ENCODE results near the gene PPP1R12A. TPM values are rescaled to one million over a fixed set of nuclear protein-coding genes. Genes with fewer than 3 reads are reported as not detected.

PPP1R12A gene
- total and polyA plus RNA-seq, 9 of the 15 experiments (the other 6 are each of a cell fraction or from before 2014, with no cell fraction given) = 26.4 to 119 (median 53.3) TPM

- no peak for TF ChIP-seq ATF3 (IDR thresholded peaks at IDR 0.05)
- no peak for TF ChIP-seq ATF3 (CRISPR knock-in tag; conservative IDR thresholded peaks at IDR 0.05)
- no peak for TF ChIP-seq PBX2 (CRISPR knock-in tag; IDR thresholded peaks at IDR 0.05; ENCODE audit: low read depth)
- peak; percentile 28; the same call in 1 of the 2 replicates for TF ChIP-seq PBX2 (tag; conservative IDR thresholded peaks at IDR 0.05; ENCODE audit: low read depth)
- TF ChIP-seq ZBED1 (IDR thresholded peaks at IDR 0.05) = no peak
Measured at GRCh38 chr12:79927772-79928474, 7.0 kb downstream of the PPP1R12A start (continued).

- H2AFZ ChIP-seq (ENCODE audit: low read depth, low read length) = no peak overlapping the region
- H3K9ac ChIP-seq (ENCODE audit: insufficient read depth in 1 of 2, low read depth in 2 of 2, low read length in 2 of 2) = peak overlapping the region in 1 of 2 experiments; percentile 4; a peak in 1 of 4 replicates
- ChIA-PET POLR2A (no interaction called here), CTCF (ENCODE audit: low intra/inter-chr PET ratio) (no interaction called here)
- 0 out of 3 replicates have a peak, but pooled peaks cover 5% of the 10 kb centered on the region for H3K36me3 ChIP-seq (ENCODE audit: control insufficient read depth, insufficient read depth, low read length)
- DNase-seq (ENCODE audit: extremely low read depth in 1 of 4, low spot score in 3 of 4) (no peak), FAIRE-seq (no peak), ATAC-seq (peak; percentile 22; the same call in 1 of the 3 replicates)
- in situ Hi-C loops (cut with MboI) (no loop called here), intact Hi-C loops (cut with micrococcal nuclease) (no loop called here)
- H3K27ac ChIP-seq (ENCODE audit: extremely low read depth, low read depth, low read length) = no peak overlapping the region
- peaks cover 0 to 11% of the 10 kb centered on the region in 2 experiments; a peak in 4 of 5 replicates for H3K4me1 ChIP-seq (replicated peaks in 1 of 2; ENCODE audit: control insufficient read depth in 2 of 2, insufficient read depth in 2 of 2, low read length in 2 of 2)
- no peak overlapping the region for H3K4me2 ChIP-seq (ENCODE audit: insufficient read depth, low read length)
- peaks cover 4% of the 10 kb centered on the region; the same call in 1 of the 2 replicates for H4K20me1 ChIP-seq (replicated peaks; ENCODE audit: control insufficient read depth, insufficient read depth, low read length)
- no peaks in the 10 kb centered on the region for H3K9me3 ChIP-seq (replicated peaks; ENCODE audit: control insufficient read depth, insufficient read depth, low read depth, low read length)
- H3K9me1 ChIP-seq (ENCODE audit: control insufficient read depth, insufficient read depth, low read length) = no peaks in the 10 kb centered on the region
- peaks cover 100% of the 10 kb centered on the region for H3K79me2 ChIP-seq (ENCODE audit: control insufficient read depth, insufficient read depth, low read length)
- no peak overlapping the region for H3K4me3 ChIP-seq
- no peaks in the 10 kb centered on the region for H3K27me3 ChIP-seq (ENCODE audit: control insufficient read depth in 2 of 2, insufficient read depth in 2 of 2, low read length in 2 of 2)
- no TSS peak for BruUV-seq (replicated peaks)
- WGBS (ENCODE audit: insufficient coverage, low coverage, missing lambda C conversion rate) = 10% methylated on average over 2 of the region's 3 CpGs
- TF ChIP-seq RREB1 (CRISPR knock-in tag; IDR thresholded peaks at IDR 0.05) (no peak), MCM7 (IDR thresholded peaks at IDR 0.05) (no peak), MCM3 (IDR thresholded peaks at IDR 0.05) (no peak), ZC3H8 (IDR thresholded peaks at IDR 0.05) (no peak), CHD4 (IDR thresholded peaks at IDR 0.05; ENCODE audit: insufficient read depth, insufficient replicate concordance, low read depth, low read length, poor library complexity, severe bottlenecking) (no peak), CSDE1 (IDR thresholded peaks at IDR 0.05) (no peak), STAT5B (CRISPR knock-in tag; IDR thresholded peaks at IDR 0.05) (no peak), WHSC1 (IDR thresholded peaks at IDR 0.05; ENCODE audit: low read length) (no peak)
Measured at GRCh38 chr12:79926951-79927350, 7.9 kb downstream of the PPP1R12A start.

Data from K562 (cell line).